ENCODE measurements around the gene DKK1.
"Not testable (repeated sequence)": the region's sequence is repeated elsewhere in the genome, so short reads cannot be mapped to it uniquely, and the experiment has no call there.

The DKK1 gene

GRCh38 chr10:52318136-52318701, 4.1 kb downstream of the DKK1 start:
- DNase-seq (ENCODE audit: low read depth in 2 of 2), result no peak

GRCh38 chr10:52318822-52319464, 4.9 kb downstream of the DKK1 start:
- no peak for DNase-seq (ENCODE audit: low read depth in 2 of 2)

GRCh38 chr10:52319926-52320325, 5.8 kb downstream of the DKK1 start:
- no peak for DNase-seq (ENCODE audit: low read depth in 2 of 2)

GRCh38 chr10:52322323-52322722, 8.2 kb downstream of the DKK1 start:
- DNase-seq (ENCODE audit: low read depth in 2 of 2), result no peak

GRCh38 chr10:52322936-52323335, 8.9 kb downstream of the DKK1 start:
- no peak for DNase-seq (ENCODE audit: low read depth in 2 of 2)

GRCh38 chr10:52326382-52326781, 12.3 kb downstream of the DKK1 start:
- no peak for DNase-seq (ENCODE audit: low read depth in 2 of 2)

- DNase-seq (ENCODE audit: low read depth in 2 of 2), result no peak
Observed at GRCh38 chr10:52331638-52332364, 17.7 kb downstream of the DKK1 start.

- DNase-seq (ENCODE audit: low read depth in 2 of 2), result no peak
Observed at GRCh38 chr10:52332815-52333214, 18.7 kb downstream of the DKK1 start.

GRCh38 chr10:52334595-52334994, 20.5 kb downstream of the DKK1 start:
- no peak for DNase-seq (ENCODE audit: low read depth in 2 of 2)

GRCh38 chr10:52335665-52336064, 21.6 kb downstream of the DKK1 start:
- no peak for DNase-seq (ENCODE audit: low read depth in 2 of 2)

- DNase-seq (ENCODE audit: low read depth in 2 of 2), result no peak
Observed at GRCh38 chr10:52337225-52337624, 23.1 kb downstream of the DKK1 start.

- no peak for DNase-seq (ENCODE audit: low read depth in 2 of 2)
Observed at GRCh38 chr10:52343439-52343838, 29.4 kb downstream of the DKK1 start.

- no peak for DNase-seq (ENCODE audit: low read depth in 2 of 2)
Observed at GRCh38 chr10:52346394-52347326, 32.6 kb downstream of the DKK1 start.

- DNase-seq (ENCODE audit: low read depth in 2 of 2), result no peak
Observed at GRCh38 chr10:52347327-52347667, 33.2 kb downstream of the DKK1 start.

GRCh38 chr10:52348037-52348564, 34.0 kb downstream of the DKK1 start:
- no peak for DNase-seq (ENCODE audit: low read depth in 2 of 2)

GRCh38 chr10:52351914-52352330, 37.8 kb downstream of the DKK1 start:
- DNase-seq (ENCODE audit: low read depth in 2 of 2), result no peak

- DNase-seq (ENCODE audit: low read depth in 2 of 2), result no peak
Observed at GRCh38 chr10:52353205-52353604, 39.1 kb downstream of the DKK1 start.

GRCh38 chr10:52353960-52354394, 39.9 kb downstream of the DKK1 start:
- no peak for DNase-seq (ENCODE audit: low read depth in 2 of 2)

GRCh38 chr10:52357971-52358370, 43.9 kb downstream of the DKK1 start:
- no peak for DNase-seq (ENCODE audit: low read depth in 2 of 2)

- no peak for DNase-seq (ENCODE audit: low read depth in 2 of 2)
Observed at GRCh38 chr10:52359441-52359840, 45.4 kb downstream of the DKK1 start.

GRCh38 chr10:52365547-52366432, 51.7 kb downstream of the DKK1 start:
- not testable (repeated sequence) for DNase-seq (ENCODE audit: low read depth in 2 of 2)
